ENCODE measurements around the gene SFTPA1.
"Not testable (repeated sequence)": the region's sequence is repeated elsewhere in the genome, so short reads cannot be mapped to it uniquely, and the experiment has no call there.

Gene SFTPA1

GRCh38 chr10:79570624-79571023, 40.1 kb upstream of the SFTPA1 start:
- not testable (repeated sequence) for H3K4me3 ChIP-seq (ENCODE audit: low read depth, low read length); H3K79me2 ChIP-seq (ENCODE audit: control insufficient read depth, insufficient read depth, low read length, poor library complexity); H3K27me3 ChIP-seq (ENCODE audit: insufficient read depth, low read length); H2BK120ac ChIP-seq (ENCODE audit: insufficient read depth, low read length, poor library complexity); H2BK12ac ChIP-seq (ENCODE audit: low read length); H3K79me1 ChIP-seq (ENCODE audit: low read length); H4K91ac ChIP-seq (ENCODE audit: low read depth, low read length); H3K4me2 ChIP-seq (ENCODE audit: low read length); H3K4ac ChIP-seq (ENCODE audit: low read depth, low read length); H3K14ac ChIP-seq (ENCODE audit: low read length); H3K27ac ChIP-seq (ENCODE audit: low read depth, low read length); H2AK5ac ChIP-seq (ENCODE audit: low read length); H3K36me3 ChIP-seq (ENCODE audit: control insufficient read depth in 1 of 2, insufficient read depth in 2 of 2, low read length in 2 of 2); H3K4me1 ChIP-seq (ENCODE audit: control insufficient read depth in 1 of 2, insufficient read depth in 2 of 2, low read length in 2 of 2); H4K12ac ChIP-seq (ENCODE audit: low read depth, low read length); H2BK5ac ChIP-seq (ENCODE audit: low read depth, low read length, poor library complexity); H4K8ac ChIP-seq (ENCODE audit: low read depth, low read length); H2AFZ ChIP-seq (ENCODE audit: insufficient read depth, low read length, poor library complexity); H3K23ac ChIP-seq (ENCODE audit: low read length); H3K9ac ChIP-seq (ENCODE audit: low read length); H3K18ac ChIP-seq (ENCODE audit: low read length); DNase-seq; H3K9me3 ChIP-seq (ENCODE audit: insufficient read depth, low read depth, low read length)
- WGBS (ENCODE audit: extremely low coverage, insufficient coverage, insufficient read length), result no CpG with 5 or more reads among the region's 6 CpGs

- H3K9ac ChIP-seq (ENCODE audit: low read length), result no peak overlapping the region
- H4K91ac ChIP-seq (ENCODE audit: low read depth, low read length), result no peak overlapping the region
- no peak overlapping the region for H2AFZ ChIP-seq (ENCODE audit: insufficient read depth, low read length, poor library complexity)
- H3K4ac ChIP-seq (ENCODE audit: low read depth, low read length), result no peak overlapping the region
- no peak overlapping the region for H2BK12ac ChIP-seq (ENCODE audit: low read length)
- H3K14ac ChIP-seq (ENCODE audit: low read length), result no peak overlapping the region
- H3K79me1 ChIP-seq (ENCODE audit: low read length), result no peaks in the 10 kb centered on the region
- H2BK5ac ChIP-seq (ENCODE audit: low read depth, low read length, poor library complexity), result no peak overlapping the region
- H3K23ac ChIP-seq (ENCODE audit: low read length), result no peak overlapping the region
- H4K12ac ChIP-seq (ENCODE audit: low read depth, low read length), result no peak overlapping the region
- H2AK5ac ChIP-seq (ENCODE audit: low read length), result no peak overlapping the region
- H3K9me3 ChIP-seq (ENCODE audit: insufficient read depth, low read depth, low read length), result no peaks in the 10 kb centered on the region
- H4K8ac ChIP-seq (ENCODE audit: low read depth, low read length), result no peak overlapping the region
- no peaks in the 10 kb centered on the region for H3K36me3 ChIP-seq (ENCODE audit: control insufficient read depth in 1 of 2, insufficient read depth in 2 of 2, low read length in 2 of 2)
- H3K27me3 ChIP-seq (ENCODE audit: insufficient read depth, low read length), result no peaks in the 10 kb centered on the region
- H3K4me3 ChIP-seq (ENCODE audit: low read depth, low read length), result no peak overlapping the region
- DNase-seq, result no peak
- no peak overlapping the region for H3K4me2 ChIP-seq (ENCODE audit: low read length)
- no CpG with 5 or more reads among the region's 2 CpGs for WGBS (ENCODE audit: extremely low coverage, insufficient coverage, insufficient read length)
- no peak overlapping the region for H2BK120ac ChIP-seq (ENCODE audit: insufficient read depth, low read length, poor library complexity)
- no peak overlapping the region for H3K27ac ChIP-seq (ENCODE audit: low read depth, low read length)
- no peak overlapping the region for H3K18ac ChIP-seq (ENCODE audit: low read length)
- no peaks in the 10 kb centered on the region for H3K79me2 ChIP-seq (ENCODE audit: control insufficient read depth, insufficient read depth, low read length, poor library complexity)
- no peaks in the 10 kb centered on the region for H3K4me1 ChIP-seq (ENCODE audit: control insufficient read depth in 1 of 2, insufficient read depth in 2 of 2, low read length in 2 of 2)
Observed at GRCh38 chr10:79579361-79579760, 31.4 kb upstream of the SFTPA1 start.

- Histone ChIP-seq H3K36me3 (ENCODE audit: control insufficient read depth in 1 of 2, insufficient read depth in 2 of 2, low read length in 2 of 2) (no peaks in the 10 kb centered on the region), H4K91ac (ENCODE audit: low read depth, low read length) (no peak overlapping the region), H3K4ac (ENCODE audit: low read depth, low read length) (no peak overlapping the region), H3K23ac (ENCODE audit: low read length) (no peak overlapping the region), H2BK120ac (ENCODE audit: insufficient read depth, low read length, poor library complexity) (no peak overlapping the region), H3K9ac (ENCODE audit: low read length) (no peak overlapping the region), H3K27ac (ENCODE audit: low read depth, low read length) (no peak overlapping the region), H4K8ac (ENCODE audit: low read depth, low read length) (no peak overlapping the region), H3K79me1 (ENCODE audit: low read length) (no peaks in the 10 kb centered on the region), H3K9me3 (ENCODE audit: insufficient read depth, low read depth, low read length) (no peaks in the 10 kb centered on the region), H3K79me2 (ENCODE audit: control insufficient read depth, insufficient read depth, low read length, poor library complexity) (no peaks in the 10 kb centered on the region), H2BK5ac (ENCODE audit: low read depth, low read length, poor library complexity) (no peak overlapping the region), H3K14ac (ENCODE audit: low read length) (no peak overlapping the region), H2AK5ac (ENCODE audit: low read length) (no peak overlapping the region), H3K4me1 (ENCODE audit: control insufficient read depth in 1 of 2, insufficient read depth in 2 of 2, low read length in 2 of 2) (no peaks in the 10 kb centered on the region), H2AFZ (ENCODE audit: insufficient read depth, low read length, poor library complexity) (no peak overlapping the region), H3K27me3 (ENCODE audit: insufficient read depth, low read length) (no peaks in the 10 kb centered on the region), H3K4me3 (ENCODE audit: low read depth, low read length) (no peak overlapping the region), H3K4me2 (ENCODE audit: low read length) (no peak overlapping the region), H3K18ac (ENCODE audit: low read length) (no peak overlapping the region), H2BK12ac (ENCODE audit: low read length) (no peak overlapping the region), H4K12ac (ENCODE audit: low read depth, low read length) (no peak overlapping the region)
- no peak for DNase-seq
Observed at GRCh38 chr10:79581044-79581443, 29.7 kb upstream of the SFTPA1 start.

- H3K4me2 ChIP-seq (ENCODE audit: low read length), result no peak overlapping the region
- H3K79me1 ChIP-seq (ENCODE audit: low read length), result no peaks in the 10 kb centered on the region
- H4K91ac ChIP-seq (ENCODE audit: low read depth, low read length), result no peak overlapping the region
- H2AK5ac ChIP-seq (ENCODE audit: low read length), result no peak overlapping the region
- H2BK12ac ChIP-seq (ENCODE audit: low read length), result no peak overlapping the region
- no peak overlapping the region for H4K12ac ChIP-seq (ENCODE audit: low read depth, low read length)
- no peaks in the 10 kb centered on the region for H3K9me3 ChIP-seq (ENCODE audit: insufficient read depth, low read depth, low read length)
- no peaks in the 10 kb centered on the region for H3K79me2 ChIP-seq (ENCODE audit: control insufficient read depth, insufficient read depth, low read length, poor library complexity)
- no peak overlapping the region for H2BK120ac ChIP-seq (ENCODE audit: insufficient read depth, low read length, poor library complexity)
- WGBS (ENCODE audit: extremely low coverage, insufficient coverage, insufficient read length), result no CpG with 5 or more reads among the region's 6 CpGs
- no peak overlapping the region for H4K8ac ChIP-seq (ENCODE audit: low read depth, low read length)
- no peak overlapping the region for H2AFZ ChIP-seq (ENCODE audit: insufficient read depth, low read length, poor library complexity)
- H3K4me3 ChIP-seq (ENCODE audit: low read depth, low read length), result no peak overlapping the region
- H3K4me1 ChIP-seq (ENCODE audit: control insufficient read depth in 1 of 2, insufficient read depth in 2 of 2, low read length in 2 of 2), result no peaks in the 10 kb centered on the region
- no peak overlapping the region for H3K4ac ChIP-seq (ENCODE audit: low read depth, low read length)
- H3K23ac ChIP-seq (ENCODE audit: low read length), result no peak overlapping the region
- H3K14ac ChIP-seq (ENCODE audit: low read length), result no peak overlapping the region
- H3K27ac ChIP-seq (ENCODE audit: low read depth, low read length), result no peak overlapping the region
- no peak for DNase-seq
- H3K36me3 ChIP-seq (ENCODE audit: control insufficient read depth in 1 of 2, insufficient read depth in 2 of 2, low read length in 2 of 2), result no peaks in the 10 kb centered on the region
- no peak overlapping the region for H3K9ac ChIP-seq (ENCODE audit: low read length)
- H3K18ac ChIP-seq (ENCODE audit: low read length), result no peak overlapping the region
- H3K27me3 ChIP-seq (ENCODE audit: insufficient read depth, low read length), result no peaks in the 10 kb centered on the region
- no peak overlapping the region for H2BK5ac ChIP-seq (ENCODE audit: low read depth, low read length, poor library complexity)
Observed at GRCh38 chr10:79582096-79582495, 28.6 kb upstream of the SFTPA1 start.

- H3K27me3 ChIP-seq (ENCODE audit: insufficient read depth, low read length); H3K4me2 ChIP-seq (ENCODE audit: low read length); H2BK12ac ChIP-seq (ENCODE audit: low read length); H2AFZ ChIP-seq (ENCODE audit: insufficient read depth, low read length, poor library complexity); H3K79me1 ChIP-seq (ENCODE audit: low read length); H3K27ac ChIP-seq (ENCODE audit: low read depth, low read length); H3K9ac ChIP-seq (ENCODE audit: low read length); H3K18ac ChIP-seq (ENCODE audit: low read length); H3K36me3 ChIP-seq (ENCODE audit: control insufficient read depth in 1 of 2, insufficient read depth in 2 of 2, low read length in 2 of 2); DNase-seq; H3K9me3 ChIP-seq (ENCODE audit: insufficient read depth, low read depth, low read length); H2BK120ac ChIP-seq (ENCODE audit: insufficient read depth, low read length, poor library complexity); H3K4me1 ChIP-seq (ENCODE audit: control insufficient read depth in 1 of 2, insufficient read depth in 2 of 2, low read length in 2 of 2); H3K23ac ChIP-seq (ENCODE audit: low read length); H4K91ac ChIP-seq (ENCODE audit: low read depth, low read length); H2AK5ac ChIP-seq (ENCODE audit: low read length); H3K4ac ChIP-seq (ENCODE audit: low read depth, low read length); H3K14ac ChIP-seq (ENCODE audit: low read length); H3K4me3 ChIP-seq (ENCODE audit: low read depth, low read length); H4K12ac ChIP-seq (ENCODE audit: low read depth, low read length); H3K79me2 ChIP-seq (ENCODE audit: control insufficient read depth, insufficient read depth, low read length, poor library complexity); H2BK5ac ChIP-seq (ENCODE audit: low read depth, low read length, poor library complexity); H4K8ac ChIP-seq (ENCODE audit: low read depth, low read length): not testable (repeated sequence)
- no CpG with 5 or more reads among the region's 6 CpGs for WGBS (ENCODE audit: extremely low coverage, insufficient coverage, insufficient read length)
Observed at GRCh38 chr10:79582954-79583353, 27.8 kb upstream of the SFTPA1 start.

Measured in trophoblast cell (in vitro differentiated cells and primary cell).